Measurements from ENCODE around the gene HS2ST1. TPM values are rescaled to one million over a fixed set of nuclear protein-coding genes. Genes with fewer than 3 reads are reported as not detected.

The HS2ST1 gene
- total and polyA plus RNA-seq, 2 experiments from 2014 or later = 6.7 to 17.1 TPM

- H3K27ac ChIP-seq (ENCODE audit: low read depth) = no peak overlapping the region; the same call in 1 of the 2 replicates
- no peak for TF ChIP-seq CREB1 (CRISPR knock-in tag; IDR thresholded peaks at IDR 0.05; ENCODE audit: low read depth)
- TF ChIP-seq ZNF462 (CRISPR knock-in tag; IDR thresholded peaks at IDR 0.05) = no peak
- TF ChIP-seq JUNB (IDR thresholded peaks at IDR 0.05; ENCODE audit: unreplicated experiment) = no peak
- no peak for TF ChIP-seq NANOG (IDR thresholded peaks at IDR 0.05; ENCODE audit: borderline replicate concordance)
- TF ChIP-seq ETS1 (IDR thresholded peaks at IDR 0.05) = no peak
- TF ChIP-seq STAT1 (IDR thresholded peaks at IDR 0.05; ENCODE audit: unreplicated experiment) = no peak
- TF ChIP-seq ZNF331 (CRISPR knock-in tag; IDR thresholded peaks at IDR 0.05; ENCODE audit: low read depth) = no peak
- no peak for TF ChIP-seq REST (IDR thresholded peaks at IDR 0.05; ENCODE audit: unreplicated experiment)
- TF ChIP-seq EZH2 (IDR thresholded peaks at IDR 0.05; ENCODE audit: low read depth, unreplicated experiment) = no peak
- no peak for TF ChIP-seq CTCF (conservative IDR thresholded peaks at IDR 0.05; ENCODE audit: low read depth in 2 of 2)
Measured at GRCh38 chr1:86915737-86916235, 1.4 kb downstream of the HS2ST1 start.

More at GRCh38 chr1:86915737-86916235, 1.4 kb downstream of the HS2ST1 start:
- Mint-ChIP-seq H3K27ac (no peak overlapping the region), H3K27me3 (ENCODE audit: insufficient read depth, low read depth, poor library complexity) (peaks cover 4% of the 10 kb centered on the region), H3K36me3 (ENCODE audit: low read depth) (peaks cover 3% of the 10 kb centered on the region), H3K4me1 (peaks cover 23% of the 10 kb centered on the region), H3K4me3 (no peak overlapping the region), H3K9me3 (no peaks in the 10 kb centered on the region; the same call in 2 of the 3 replicates)
- Histone ChIP-seq H3K9me2 (ENCODE audit: insufficient read depth) (no peaks in the 10 kb centered on the region), H4K20me1 (replicated peaks; ENCODE audit: insufficient read depth) (peaks cover 24% of the 10 kb centered on the region), H3K36me3 (ENCODE audit: insufficient read depth) (no peaks in the 10 kb centered on the region), H3K4me2 (peak overlapping the region; percentile 92), H3K79me2 (replicated peaks; ENCODE audit: insufficient read depth) (peaks cover 85% of the 10 kb centered on the region), H3F3A (replicated peaks; ENCODE audit: low read depth) (no peaks in the 10 kb centered on the region; the same call in 1 of the 2 replicates), H3K4me1 (ENCODE audit: insufficient read depth) (peaks cover 10% of the 10 kb centered on the region), H3K4me3 (peak overlapping the region; percentile 85), H2AFZ (peak overlapping the region; percentile 38; the same call in 1 of the 2 replicates), H3K27me3 (ENCODE audit: insufficient read depth) (no peaks in the 10 kb centered on the region)
- ATAC-seq (no peak), DNase-seq (ENCODE audit: low spot score) (no peak)
